Sigmoid colon (tissue), 4 donors: Measurements from ENCODE around the gene TAS1R1.

Experiments used
- CTCF ChIP-seq, 4 experiments: fragments of 450-650 bp in 3 of 4; fragments of 200-600 bp in 1 of 4; IDR thresholded peaks; one replicate each; pipeline ENCODE4 v1.5.1; 2016 to 2019; ENCODE audit warnings: antibody characterized with exemption in 4 of 4, mild to moderate bottlenecking in 3 of 4, moderate library complexity in 2 of 4
- EP300 ChIP-seq, 4 donors: sonication (generic); formaldehyde crosslinking; IDR thresholded peaks; one replicate each; pipeline ENCODE4 v1.6.1; 2017; ENCODE audit warnings: antibody characterized with exemption in 4 of 4
- POLR2A ChIP-seq, 2 donors: fragments of 450-650 bp; IDR thresholded peaks; one replicate each; pipeline ENCODE4 v1.6.1; 2016; ENCODE audit warnings: antibody characterized with exemption in 2 of 2, mild to moderate bottlenecking in 2 of 2, moderate library complexity in 2 of 2

DNA sequence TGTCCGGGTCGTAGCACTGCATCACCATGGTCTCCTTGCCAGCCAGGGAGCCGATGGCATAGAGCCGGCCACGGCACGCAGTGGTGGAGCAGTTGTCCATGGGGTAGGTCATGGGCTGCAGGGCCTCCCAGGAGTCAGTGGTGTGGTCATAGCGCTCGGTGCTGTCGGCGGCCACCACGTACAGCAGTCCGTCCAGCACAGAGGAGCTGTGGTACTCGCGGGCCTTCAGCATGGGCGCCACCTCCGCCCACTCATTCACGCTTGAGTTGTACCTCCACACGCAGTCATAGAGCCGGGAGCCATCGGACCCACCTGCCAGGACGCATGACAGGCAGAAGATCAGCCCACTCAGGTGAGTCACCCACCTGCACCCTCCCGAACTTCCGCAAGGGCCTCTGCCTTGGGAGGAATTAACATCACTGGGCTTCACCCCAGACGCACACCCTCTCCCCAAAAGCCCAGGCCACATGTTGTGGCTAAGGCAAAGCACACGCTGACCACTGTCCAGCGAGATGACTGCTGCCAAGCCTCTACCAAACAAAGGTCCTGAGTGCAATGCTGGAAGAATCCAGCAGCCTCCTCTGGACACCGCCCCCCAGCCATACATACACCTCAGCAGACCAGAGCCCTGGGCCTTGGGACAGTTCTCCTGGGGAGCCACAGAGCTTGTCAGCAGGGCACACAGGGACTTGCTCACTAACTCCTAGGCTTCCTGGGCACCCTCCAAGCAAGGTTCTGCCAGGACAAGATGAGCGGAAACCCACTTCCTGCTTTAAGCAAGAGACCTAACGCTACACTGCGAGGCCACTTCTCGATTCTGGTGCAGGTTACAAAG lies 44.3 kb downstream of the TAS1R1 start:
- TF ChIP-seq POLR2A (IDR thresholded peaks at IDR 0.05), result no peak
- no peak for TF ChIP-seq CTCF (IDR thresholded peaks at IDR 0.05)
- TF ChIP-seq EP300 (IDR thresholded peaks at IDR 0.05), result no peak
